ENCODE data around the gene AZI2. TPM values are rescaled to one million over a fixed set of nuclear protein-coding genes. Genes with fewer than 3 reads are reported as not detected.

The AZI2 gene
- polyA plus RNA-seq, 2 donors = 20.4 to 29.0 TPM

- 80 to 85% methylated on average over 2 of the region's 2 CpGs for WGBS, 2 donors
- no peaks in the 10 kb centered on the region for H3K36me3 ChIP-seq (ENCODE audit: control insufficient read depth in 2 of 2, insufficient read depth in 2 of 2, low read length in 1 of 2)
- no peaks in the 10 kb centered on the region for H3K4me1 ChIP-seq (ENCODE audit: control insufficient read depth in 2 of 2, insufficient read depth in 2 of 2, low read length in 1 of 2)
- H3K9me3 ChIP-seq (ENCODE audit: control insufficient read depth in 2 of 2, insufficient read depth in 1 of 2, low read depth in 1 of 2, low read length in 1 of 2) = no peaks in the 10 kb centered on the region
- H3K27me3 ChIP-seq (ENCODE audit: control insufficient read depth in 1 of 2, insufficient read depth in 2 of 2, low read length in 2 of 2) = no peaks in the 10 kb centered on the region
- H3K4me3 ChIP-seq (ENCODE audit: low read depth in 1 of 2, low read length in 2 of 2) = no peak overlapping the region
- no peak overlapping the region for H3K27ac ChIP-seq (ENCODE audit: low read depth in 2 of 2, low read length in 1 of 2)
These were observed 61.6 kb downstream of the AZI2 start for GRCh38 chr3:28287046-28287445.

- Histone ChIP-seq H3K9me3 (ENCODE audit: control insufficient read depth in 2 of 2, insufficient read depth in 1 of 2, low read depth in 1 of 2, low read length in 1 of 2) (no peaks in the 10 kb centered on the region), H3K36me3 (ENCODE audit: control insufficient read depth in 2 of 2, insufficient read depth in 2 of 2, low read length in 1 of 2) (no peaks in the 10 kb centered on the region)
These were observed 62.0 kb downstream of the AZI2 start for GRCh38 chr3:28286595-28286994.

GRCh38 chr3:28280781-28281180 is 67.8 kb downstream of the AZI2 start:
- Histone ChIP-seq H3K36me3 (ENCODE audit: control insufficient read depth in 2 of 2, insufficient read depth in 2 of 2, low read length in 1 of 2) (peaks cover 0 to under 1% of the 10 kb centered on the region in 2 donors), H3K9me3 (ENCODE audit: control insufficient read depth in 2 of 2, insufficient read depth in 1 of 2, low read depth in 1 of 2, low read length in 1 of 2) (no peaks in the 10 kb centered on the region), H3K4me3 (ENCODE audit: low read depth in 1 of 2, low read length in 2 of 2) (no peak overlapping the region), H3K4me1 (ENCODE audit: control insufficient read depth in 2 of 2, insufficient read depth in 2 of 2, low read length in 1 of 2) (no peaks in the 10 kb centered on the region), H3K27ac (ENCODE audit: low read depth in 2 of 2, low read length in 1 of 2) (no peak overlapping the region), H3K27me3 (ENCODE audit: control insufficient read depth in 1 of 2, insufficient read depth in 2 of 2, low read length in 2 of 2) (no peaks in the 10 kb centered on the region)
- WGBS, 2 donors = 92 to 93% methylated on average over 3 of the region's 3 CpGs

More at GRCh38 chr3:28286595-28286994, 62.0 kb downstream of the AZI2 start:
- Histone ChIP-seq H3K4me1 (ENCODE audit: control insufficient read depth in 2 of 2, insufficient read depth in 2 of 2, low read length in 1 of 2) (no peaks in the 10 kb centered on the region), H3K27ac (ENCODE audit: low read depth in 2 of 2, low read length in 1 of 2) (no peak overlapping the region), H3K27me3 (ENCODE audit: control insufficient read depth in 1 of 2, insufficient read depth in 2 of 2, low read length in 2 of 2) (no peaks in the 10 kb centered on the region), H3K4me3 (ENCODE audit: low read depth in 1 of 2, low read length in 2 of 2) (no peak overlapping the region)

GRCh38 chr3:28279770-28280169 is 68.9 kb downstream of the AZI2 start:
- 60 to 63% methylated on average over 4 of the region's 4 CpGs for WGBS, 2 donors
- no peak overlapping the region for H3K4me3 ChIP-seq (ENCODE audit: low read depth in 1 of 2, low read length in 2 of 2)
- H3K27me3 ChIP-seq (ENCODE audit: control insufficient read depth in 1 of 2, insufficient read depth in 2 of 2, low read length in 2 of 2) = no peaks in the 10 kb centered on the region
- no peaks in the 10 kb centered on the region for H3K9me3 ChIP-seq (ENCODE audit: control insufficient read depth in 2 of 2, insufficient read depth in 1 of 2, low read depth in 1 of 2, low read length in 1 of 2)
- H3K27ac ChIP-seq (ENCODE audit: low read depth in 2 of 2, low read length in 1 of 2) = no peak overlapping the region
- H3K36me3 ChIP-seq (ENCODE audit: control insufficient read depth in 2 of 2, insufficient read depth in 2 of 2, low read length in 1 of 2) = peaks cover 0 to 6% of the 10 kb centered on the region in 2 donors
- no peaks in the 10 kb centered on the region for H3K4me1 ChIP-seq (ENCODE audit: control insufficient read depth in 2 of 2, insufficient read depth in 2 of 2, low read length in 1 of 2)

- Histone ChIP-seq H3K4me3 (ENCODE audit: low read depth in 1 of 2, low read length in 2 of 2) (no peak overlapping the region), H3K4me1 (ENCODE audit: control insufficient read depth in 2 of 2, insufficient read depth in 2 of 2, low read length in 1 of 2) (no peaks in the 10 kb centered on the region), H3K36me3 (ENCODE audit: control insufficient read depth in 2 of 2, insufficient read depth in 2 of 2, low read length in 1 of 2) (peaks cover 0 to 6% of the 10 kb centered on the region in 2 donors), H3K27me3 (ENCODE audit: control insufficient read depth in 1 of 2, insufficient read depth in 2 of 2, low read length in 2 of 2) (no peaks in the 10 kb centered on the region), H3K27ac (ENCODE audit: low read depth in 2 of 2, low read length in 1 of 2) (no peak overlapping the region), H3K9me3 (ENCODE audit: control insufficient read depth in 2 of 2, insufficient read depth in 1 of 2, low read depth in 1 of 2, low read length in 1 of 2) (no peaks in the 10 kb centered on the region)
- 83 to 89% methylated on average over 2 of the region's 2 CpGs for WGBS, 2 donors
These were observed 69.7 kb downstream of the AZI2 start for GRCh38 chr3:28278918-28279317.

- Histone ChIP-seq H3K4me3 (ENCODE audit: low read depth in 1 of 2, low read length in 2 of 2) (no peak overlapping the region), H3K27me3 (ENCODE audit: control insufficient read depth in 1 of 2, insufficient read depth in 2 of 2, low read length in 2 of 2) (no peaks in the 10 kb centered on the region), H3K36me3 (ENCODE audit: control insufficient read depth in 2 of 2, insufficient read depth in 2 of 2, low read length in 1 of 2) (peaks cover 0 to 9% of the 10 kb centered on the region in 2 donors), H3K27ac (ENCODE audit: low read depth in 2 of 2, low read length in 1 of 2) (no peak overlapping the region), H3K9me3 (ENCODE audit: control insufficient read depth in 2 of 2, insufficient read depth in 1 of 2, low read depth in 1 of 2, low read length in 1 of 2) (peaks cover 0 to 3% of the 10 kb centered on the region in 2 donors), H3K4me1 (ENCODE audit: control insufficient read depth in 2 of 2, insufficient read depth in 2 of 2, low read length in 1 of 2) (no peaks in the 10 kb centered on the region)
These were observed 74.8 kb downstream of the AZI2 start for GRCh38 chr3:28273837-28274236.

Other genes with a start within 250 kb of the AZI2 start
- gene CMC1, start 107.2 kb downstream of the AZI2 start, polyA plus RNA-seq = 10 to 100 TPM; 20.8 to 21.9 TPM
- gene ZCWPW2, start 103 bp downstream of the AZI2 start, polyA plus RNA-seq = under 1 TPM; 0.28 to 0.29 TPM

Measured in esophagus (tissue), 2 donors.